IMR-90 (cell line): ENCODE measurements around the gene VWCE. TPM values are rescaled to one million over a fixed set of nuclear protein-coding genes. Genes with fewer than 3 reads are reported as not detected.
A peak's percentile ranks its signal among the peaks of the same experiment; 100 is the strongest.

ENCODE experiments used
- ATAC-seq: fragments of 200-7000 bp; cut with Tn5 transposase; 2 replicates; pipeline ENCODE4 v1.9.1; 2020; ENCODE audit warnings: low read depth, mild to moderate bottlenecking, moderate library complexity
- BruUV-seq: library from RNA; stranded (reverse); fragments of 400-500 nt; replicated peaks from 2 replicates; lab custom pipeline; 2021; lab: Mats Ljungman, UMichigan
- CTCF ChIA-PET: fragments of 300-600 bp; formaldehyde crosslinking; extraction: SDS; loops from one replicate; lab custom pipeline; 2021; ENCODE audit warnings: antibody characterized with exemption; lab: Yijun Ruan, JAX
- POLR2A ChIA-PET: fragments of 300-600 bp; sonication (Branson Sonifier 250); formaldehyde crosslinking; loops from one replicate; lab custom pipeline; 2022; ENCODE audit warnings: antibody characterized with exemption; ENCODE audit not compliant: unreplicated experiment; lab: Charles Lee
- DNase-seq: peaks from one replicate; pipeline ENCODE4 v3.0.0; 2013
- H2AFZ ChIP-seq: replicated peaks from 2 replicates; pipeline ENCODE3; 2013; ENCODE audit warnings: low read length, mild to moderate bottlenecking; ENCODE audit not compliant: poor library complexity
- H2AK5ac ChIP-seq: 2 replicates; pipeline ENCODE4 v1.6.1; 2013; ENCODE audit warnings: low read depth, low read length, inconsistent platforms
- H2AK9ac ChIP-seq: replicated peaks from 2 replicates; pipeline ENCODE3; 2013; ENCODE audit warnings: mild to moderate bottlenecking, low read depth, low read length, moderate library complexity; ENCODE audit not compliant: poor library complexity
- H2BK120ac ChIP-seq: 2 replicates; pipeline ENCODE4 v1.6.1; 2013; ENCODE audit warnings: low read depth, low read length, inconsistent platforms
- H2BK15ac ChIP-seq: 3 replicates; pipeline ENCODE4 v1.6.1; 2013; ENCODE audit warnings: low read depth, low read length, inconsistent platforms
- H2BK20ac ChIP-seq: 2 replicates; pipeline ENCODE4 v1.6.1; 2013; ENCODE audit warnings: low read depth, mild to moderate bottlenecking, inconsistent platforms, low read length, moderate library complexity
- H2BK5ac ChIP-seq: 2 replicates; pipeline ENCODE4 v1.6.1; 2013; ENCODE audit warnings: mild to moderate bottlenecking, low read depth, low read length, inconsistent platforms; ENCODE audit not compliant: poor library complexity, severe bottlenecking
- H3K14ac ChIP-seq: replicated peaks from 2 replicates; pipeline ENCODE4 v1.6.1; 2013; ENCODE audit warnings: low read depth, low read length, inconsistent platforms
- H3K18ac ChIP-seq: 2 replicates; pipeline ENCODE4 v1.6.1; 2013; ENCODE audit warnings: low read depth, low read length, control low read depth
- H3K23ac ChIP-seq: 2 replicates; pipeline ENCODE4 v1.6.1; 2013; ENCODE audit warnings: low read depth, low read length, inconsistent platforms
- H3K27ac ChIP-seq: 2 replicates; pipeline ENCODE4 v1.5.1; 2013; ENCODE audit warnings: mild to moderate bottlenecking, control low read depth, low read length; ENCODE audit not compliant: insufficient read depth
- H3K27me3 ChIP-seq: 2 replicates; pipeline ENCODE4 v1.6.1; 2013; ENCODE audit warnings: low read length; ENCODE audit not compliant: control insufficient read depth, insufficient read depth
- H3K36me3 ChIP-seq: 2 replicates; pipeline ENCODE4 v1.6.1; 2013; ENCODE audit warnings: low read length, mixed read lengths; ENCODE audit not compliant: control insufficient read depth, insufficient read depth
- H3K4ac ChIP-seq: 2 replicates; pipeline ENCODE4 v1.6.1; 2013; ENCODE audit warnings: low read depth, low read length, inconsistent platforms
- H3K4me1 ChIP-seq: 2 replicates; pipeline ENCODE4 v1.6.1; 2013; ENCODE audit warnings: low read length, mixed read lengths; ENCODE audit not compliant: control insufficient read depth, insufficient read depth
- H3K4me2 ChIP-seq: 2 replicates; pipeline ENCODE4 v1.6.1; 2013; ENCODE audit warnings: low read depth, mild to moderate bottlenecking, control low read depth, low read length, moderate library complexity
- H3K4me3 ChIP-seq: 2 replicates; pipeline ENCODE4 v1.5.1; 2013; ENCODE audit warnings: low read depth, mild to moderate bottlenecking, control low read depth, low read length, moderate library complexity; ENCODE audit not compliant: insufficient read depth
- H3K56ac ChIP-seq: 2 replicates; pipeline ENCODE4 v1.6.1; 2013; ENCODE audit warnings: low read length, inconsistent platforms; ENCODE audit not compliant: insufficient read depth; ENCODE audit errors: extremely low read depth
- H3K79me1 ChIP-seq, 2 experiments: 2 replicates each; pipeline ENCODE4 v1.6.1; 2013; ENCODE audit warnings: low read length in 2 of 2, inconsistent platforms in 1 of 2, low read depth in 1 of 2
- H3K9ac ChIP-seq: 2 replicates; pipeline ENCODE4 v1.6.1; 2013; ENCODE audit warnings: low read depth, low read length, control low read depth
- H3K9me1 ChIP-seq: 2 replicates; pipeline ENCODE4 v1.6.1; 2013; ENCODE audit warnings: low read length, inconsistent platforms; ENCODE audit not compliant: insufficient read depth
- H3K9me3 ChIP-seq: 2 replicates; pipeline ENCODE4 v1.6.1; 2013; ENCODE audit warnings: low read length; ENCODE audit not compliant: control insufficient read depth, insufficient read depth
- H4K20me1 ChIP-seq: 2 replicates; pipeline ENCODE4 v1.6.1; 2013; ENCODE audit warnings: low read length, inconsistent platforms; ENCODE audit not compliant: insufficient read depth
- H4K5ac ChIP-seq: 2 replicates; pipeline ENCODE4 v1.6.1; 2013; ENCODE audit warnings: mild to moderate bottlenecking, low read depth, low read length, control low read depth
- H4K8ac ChIP-seq, 2 experiments: 2 replicates each; pipeline ENCODE4 v1.6.1; 2013; ENCODE audit warnings: low read depth in 2 of 2, low read length in 2 of 2, control low read depth in 1 of 2, inconsistent platforms in 1 of 2
- H4K91ac ChIP-seq: 2 replicates; pipeline ENCODE4 v1.6.1; 2013; ENCODE audit warnings: low read depth, low read length, inconsistent platforms; ENCODE audit not compliant: insufficient read depth
- FOS ChIP-seq: fragments of 150-350 bp; IDR thresholded peaks from 2 replicates; pipeline ENCODE4 v1.6.1; 2016; ENCODE audit warnings: low read depth, low read length
- MAFK ChIP-seq: IDR thresholded peaks from 2 replicates; pipeline ENCODE4 v1.6.1; 2012; ENCODE audit warnings: low read depth, low read length, improper control_type of control experiment
- RCOR1 ChIP-seq: IDR thresholded peaks from 2 replicates; pipeline ENCODE4 v1.6.1; 2012; ENCODE audit warnings: mild to moderate bottlenecking, low read length, improper control_type of control experiment; ENCODE audit not compliant: insufficient replicate concordance
- WGBS, 2 experiments: methylation state at CpG; one replicate each; pipeline versions ENCODE4 v1.1.5 to v1.1.7; 2013; ENCODE audit warnings: missing lambda C conversion rate in 2 of 2; ENCODE audit not compliant: insufficient read length in 1 of 2; ENCODE audit errors: extremely low coverage in 2 of 2; 5-methylcytosine and 5-hydroxymethylcytosine counted together
- dilution Hi-C: fragments of 300-500 bp; cut with HindIII; formaldehyde crosslinking; loops from one replicate; pipeline ENCODE4 v1.14.3; 2018; ENCODE audit warnings: low sequenced_read_pairs; ENCODE audit not compliant: unreplicated experiment
- in situ Hi-C: fragments of 300-500 bp; cut with MboI; formaldehyde crosslinking; loops from 3 replicates; pipeline ENCODE4 v1.14.3; 2019; ENCODE audit warnings: low sequenced_read_pairs, inconsistent platforms, mixed read lengths
- intact Hi-C: fragments of 100-400 bp; cut with micrococcal nuclease; formaldehyde crosslinking; loops from 2 replicates; pipeline ENCODE4 v1.10.0; 2022
- polyA plus RNA-seq, 3 experiments: library from polyadenylated mRNA; depleted of rRNA; stranded (reverse); fragments of >200 nt; gene quantifications; 2 replicates each; pipeline ENCODE4 v1.2.3, GENCODE V29; 2012; ENCODE audit warnings: low replicate concordance in 1 of 3
- total RNA-seq: library from RNA; depleted of rRNA; stranded (reverse); fragments of >200 nt; gene quantifications from 2 replicates; pipeline ENCODE4 v1.2.3, GENCODE V29; 2012

The VWCE gene
- total and polyA plus RNA-seq, 2 of the 4 experiments (the other 2 are of a cell fraction): under 0.01 to 1.1 TPM

DNA sequence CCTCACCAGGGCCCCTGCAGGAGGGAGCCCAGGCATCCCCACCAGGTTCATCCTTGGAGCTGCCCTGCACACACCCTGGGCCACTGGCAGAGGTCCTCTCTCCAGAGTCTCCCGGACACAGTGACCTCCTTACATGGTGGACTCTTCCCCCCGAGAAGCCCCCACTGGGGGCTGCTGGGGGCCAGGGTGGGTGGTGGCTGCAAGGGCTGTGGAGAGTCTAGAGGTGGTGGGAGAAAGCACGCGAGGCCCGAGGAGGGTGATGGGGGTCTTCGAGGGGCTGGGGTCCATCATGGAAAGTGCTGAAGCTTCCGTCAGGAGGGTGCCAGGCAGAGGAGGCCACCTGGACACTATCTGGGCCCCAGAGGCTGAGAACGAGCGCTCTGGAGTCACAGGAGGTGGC is 36.6 kb downstream of the VWCE start:
- ChIA-PET CTCF (interaction anchor here (0.5 kb wide), 1 partner anchor 107 kb away, joined by 3 read pairs; no protein-coding TSS in a partner anchor), POLR2A (no interaction called here)
- no peak overlapping the region for H3K23ac ChIP-seq
- H3K4me3 ChIP-seq: no peak overlapping the region
- no peak overlapping the region for H4K5ac ChIP-seq
- TF ChIP-seq RCOR1 (no peak), MAFK (no peak), FOS (no peak)
- no peak overlapping the region for H2BK120ac ChIP-seq
- ATAC-seq (no peak), DNase-seq (no peak)
- H3K4me1 ChIP-seq: no peaks in the 10 kb centered on the region
- H3K79me1 ChIP-seq: no peaks in the 10 kb centered on the region
- H2AK9ac ChIP-seq: peak overlapping the region; percentile 13
- WGBS, 2 experiments: 83% methylated on average over 4 of the region's 9 CpGs; no CpG with 5 or more reads in 1 of the 2 experiments
- no peaks in the 10 kb centered on the region for H3K9me3 ChIP-seq
- intact Hi-C loops (no loop called here), dilution Hi-C loops (no loop called here), in situ Hi-C loops (loop anchor here (5.0 kb wide), 1 partner anchor 66 kb away; no protein-coding TSS in a partner anchor)
- no peak overlapping the region for H3K56ac ChIP-seq
- H3K4ac ChIP-seq: no peak overlapping the region
- no peaks in the 10 kb centered on the region for H3K9me1 ChIP-seq
- H4K91ac ChIP-seq: no peak overlapping the region
- H3K9ac ChIP-seq: no peak overlapping the region
- no peaks in the 10 kb centered on the region for H3K36me3 ChIP-seq
- H4K20me1 ChIP-seq: no peaks in the 10 kb centered on the region
- no TSS peak for BruUV-seq
- H4K8ac ChIP-seq: no peak overlapping the region
- no peak overlapping the region for H3K14ac ChIP-seq
- no peak overlapping the region for H2AFZ ChIP-seq
- H3K4me2 ChIP-seq: no peak overlapping the region
- no peak overlapping the region for H3K18ac ChIP-seq
- H2BK20ac ChIP-seq: no peak overlapping the region
- no peak overlapping the region for H3K27ac ChIP-seq
- no peaks in the 10 kb centered on the region for H3K27me3 ChIP-seq
- H2BK5ac ChIP-seq: no peak overlapping the region
- H2BK15ac ChIP-seq: no peak overlapping the region
- H2AK5ac ChIP-seq: no peak overlapping the region
